GM12892 (cell line): ENCODE results near the gene AMBRA1.

Source experiments
- POLR2A ChIP-seq: IDR thresholded peaks from 2 replicates; pipeline ENCODE4 v1.6.1; 2011; ENCODE audit warnings: low read depth, low read length, control low read depth
- TAF1 ChIP-seq: IDR thresholded peaks from 2 replicates; pipeline ENCODE4 v1.6.1; 2011; ENCODE audit warnings: low read depth, mild to moderate bottlenecking, control low read depth, low read length, borderline replicate concordance

GRCh38 chr11:46475926-46476545 is 117.8 kb downstream of the AMBRA1 start:
- no peak for TF ChIP-seq POLR2A
- no peak for TF ChIP-seq TAF1
